Hepatic stellate cell (primary cell): ENCODE measurements around the gene MOV10.

ENCODE experiments used
- DNase-seq: peaks from one replicate; pipeline ENCODE4 v3.0.0; 2011; ENCODE audit warnings: low spot score

The MOV10 gene

GRCh38 chr1:112743174-112744008 is 68.9 kb downstream of the MOV10 start:
- DNase-seq = peak; percentile 43

- peak; percentile 77 for DNase-seq
Observed at GRCh38 chr1:112744009-112744578, 69.6 kb downstream of the MOV10 start.

- DNase-seq = no peak
Observed at GRCh38 chr1:112748396-112748795, 73.9 kb downstream of the MOV10 start.
